ENCODE results near the gene ACTA1. TPM values are rescaled to one million over a fixed set of nuclear protein-coding genes. Genes with fewer than 3 reads are reported as not detected.
A peak's percentile ranks its signal among the peaks of the same experiment; 100 is the strongest.

The ACTA1 gene
- polyA plus RNA-seq, 6 donors from 2014 or later, result not detected

GRCh38 chr1:229457436-229457835 lies 23.5 kb upstream of the ACTA1 start:
- DNase-seq (no peak), ATAC-seq (ENCODE audit: low read depth in 2 of 2) (no peak)
- Mint-ChIP-seq H3K4me3 (no peak overlapping the region), H3K27ac (no peak overlapping the region), H3K27me3 (no peaks in the 10 kb centered on the region), H3K4me1 (no peaks in the 10 kb centered on the region), H3K9me3 (no peaks in the 10 kb centered on the region), H3K36me3 (peaks cover 6 to 10% of the 10 kb centered on the region in 2 donors)

- Mint-ChIP-seq H3K4me3 (no peak overlapping the region), H3K4me1 (no peaks in the 10 kb centered on the region), H3K27ac (no peak overlapping the region), H3K9me3 (no peaks in the 10 kb centered on the region), H3K27me3 (no peaks in the 10 kb centered on the region), H3K36me3 (peaks cover 6 to 10% of the 10 kb centered on the region in 2 donors)
- DNase-seq, result no peak
- no peak for ATAC-seq (ENCODE audit: low read depth in 2 of 2)
These were observed 22.1 kb upstream of the ACTA1 start for GRCh38 chr1:229456016-229456415.

- ATAC-seq (ENCODE audit: low read depth in 2 of 2), result no peak
- peaks cover 2 to 6% of the 10 kb centered on the region in 2 donors for H3K36me3 Mint-ChIP-seq
- H3K27me3 Mint-ChIP-seq, result no peaks in the 10 kb centered on the region
These were observed 20.2 kb upstream of the ACTA1 start for GRCh38 chr1:229454056-229454455.

DNA sequence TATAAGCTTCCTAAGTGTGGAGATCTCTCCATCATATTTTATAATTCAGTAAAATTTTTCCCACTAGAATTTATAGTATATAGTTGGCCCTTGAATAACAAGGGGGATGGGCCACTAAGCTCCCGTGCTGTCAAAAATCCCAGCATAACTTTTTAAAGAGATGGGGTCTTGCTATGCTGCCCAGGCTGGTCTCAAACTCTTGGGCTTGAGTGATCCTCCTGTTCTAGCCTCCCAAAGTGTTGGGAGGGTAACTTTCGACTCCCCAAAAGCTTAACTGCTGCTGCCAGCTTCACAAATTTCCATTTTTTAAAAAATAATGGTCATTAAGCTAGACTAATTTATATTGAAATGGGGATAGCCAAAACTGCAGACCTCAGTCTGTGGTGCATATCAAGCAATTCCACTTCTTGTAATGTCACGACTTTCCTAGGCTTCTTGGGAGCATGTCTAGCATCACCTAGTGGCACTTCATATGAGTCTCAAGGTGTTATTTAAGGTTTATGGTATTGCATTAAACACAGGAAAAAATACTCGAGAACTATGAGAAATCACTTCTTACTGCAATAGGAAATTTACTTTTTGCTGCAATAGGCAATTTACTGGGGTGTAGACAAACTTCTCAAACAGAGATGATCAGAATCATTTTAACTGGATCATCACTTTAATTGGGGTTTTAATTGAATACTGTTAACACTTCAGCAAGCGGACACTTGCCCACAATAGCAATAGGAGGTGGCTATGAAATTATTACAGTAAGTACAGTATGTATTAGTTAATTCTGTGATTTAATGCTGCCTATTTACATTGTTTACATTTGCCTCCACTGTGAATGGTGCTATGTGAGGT lies 19.3 kb upstream of the ACTA1 start:
- Mint-ChIP-seq H3K27me3 (no peaks in the 10 kb centered on the region), H3K9me3 (no peaks in the 10 kb centered on the region), H3K4me3 (no peak overlapping the region), H3K36me3 (peaks cover 0 to 6% of the 10 kb centered on the region in 2 donors), H3K27ac (no peak overlapping the region), H3K4me1 (no peaks in the 10 kb centered on the region)
- DNase-seq (no peak), ATAC-seq (ENCODE audit: low read depth in 2 of 2) (no peak)

More at GRCh38 chr1:229454056-229454455, 20.2 kb upstream of the ACTA1 start:
- Mint-ChIP-seq H3K4me1 (no peaks in the 10 kb centered on the region), H3K9me3 (no peaks in the 10 kb centered on the region), H3K4me3 (no peak overlapping the region), H3K27ac (no peak overlapping the region)
- no peak for DNase-seq

- ATAC-seq (ENCODE audit: low read depth in 2 of 2) (no peak), DNase-seq (no peak)
- peak overlapping the region in 1 of 6 donors; percentile 30 for H3K27ac Mint-ChIP-seq
- no peaks in the 10 kb centered on the region for H3K27me3 Mint-ChIP-seq
- H3K36me3 Mint-ChIP-seq, result peaks cover 0 to 10% of the 10 kb centered on the region in 2 donors
- H3K9me3 Mint-ChIP-seq, result no peaks in the 10 kb centered on the region
- no peaks in the 10 kb centered on the region for H3K4me1 Mint-ChIP-seq
- no peak overlapping the region for H3K4me3 Mint-ChIP-seq
These were observed 15.0 kb upstream of the ACTA1 start for GRCh38 chr1:229448845-229449244.

DNA sequence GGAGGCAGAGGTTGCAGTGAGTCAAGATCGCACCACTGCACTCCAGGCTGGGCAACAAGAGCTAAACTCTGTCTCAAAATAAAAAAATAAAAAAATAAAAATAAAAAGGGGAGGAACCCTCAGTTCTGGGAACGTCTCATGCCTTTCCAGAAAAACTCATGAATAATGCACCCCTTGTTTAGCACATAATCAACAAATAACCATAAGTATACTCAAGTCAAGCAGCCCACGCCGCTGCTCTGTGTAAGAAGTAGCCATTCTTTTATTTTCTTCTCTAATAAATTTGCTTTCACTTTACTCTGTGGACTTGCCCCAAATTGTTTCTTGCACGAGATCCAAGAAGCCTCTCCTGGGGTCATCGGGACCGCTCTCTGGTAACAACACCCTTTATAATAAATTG lies 14.5 kb upstream of the ACTA1 start:
- H3K27me3 Mint-ChIP-seq, result no peaks in the 10 kb centered on the region
- no peaks in the 10 kb centered on the region for H3K4me1 Mint-ChIP-seq
- no peak overlapping the region for H3K4me3 Mint-ChIP-seq
- H3K9me3 Mint-ChIP-seq, result no peaks in the 10 kb centered on the region
- ATAC-seq (ENCODE audit: low read depth in 2 of 2) (no peak), DNase-seq (no peak)
- H3K27ac Mint-ChIP-seq, result no peak overlapping the region
- peaks cover 0 to 10% of the 10 kb centered on the region in 2 donors for H3K36me3 Mint-ChIP-seq

DNA sequence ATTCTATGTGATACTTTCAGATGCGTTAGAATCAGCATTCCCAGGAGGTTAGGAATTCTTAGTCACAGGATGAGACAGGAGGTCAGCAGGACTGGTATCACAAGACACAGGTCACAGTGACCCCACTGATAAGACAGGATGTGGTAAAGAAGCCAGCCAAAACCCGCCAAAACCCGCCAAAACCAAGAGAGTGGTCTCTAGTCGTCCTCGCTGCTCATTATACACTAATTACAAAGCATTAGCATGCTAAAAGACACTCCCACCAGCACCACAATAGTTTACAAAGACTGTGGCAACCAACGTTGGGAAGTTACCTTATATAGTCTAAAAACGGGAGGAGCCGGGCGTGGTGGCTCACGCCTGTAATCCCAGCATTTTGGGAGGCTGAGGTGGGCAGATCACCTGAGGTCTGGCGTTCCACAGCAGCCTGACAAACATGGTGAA lies 13.9 kb upstream of the ACTA1 start:
- no peaks in the 10 kb centered on the region for H3K4me1 Mint-ChIP-seq
- H3K4me3 Mint-ChIP-seq, result no peak overlapping the region
- DNase-seq (no peak), ATAC-seq (ENCODE audit: low read depth in 2 of 2) (no peak)
- H3K36me3 Mint-ChIP-seq, result peaks cover 0 to 10% of the 10 kb centered on the region in 2 donors
- H3K9me3 Mint-ChIP-seq, result no peaks in the 10 kb centered on the region
- H3K27me3 Mint-ChIP-seq, result no peaks in the 10 kb centered on the region
- peak overlapping the region in 1 of 6 donors; percentile 11 for H3K27ac Mint-ChIP-seq

GRCh38 chr1:229445828-229446227 lies 11.9 kb upstream of the ACTA1 start:
- no peak overlapping the region for H3K4me3 Mint-ChIP-seq

DNA sequence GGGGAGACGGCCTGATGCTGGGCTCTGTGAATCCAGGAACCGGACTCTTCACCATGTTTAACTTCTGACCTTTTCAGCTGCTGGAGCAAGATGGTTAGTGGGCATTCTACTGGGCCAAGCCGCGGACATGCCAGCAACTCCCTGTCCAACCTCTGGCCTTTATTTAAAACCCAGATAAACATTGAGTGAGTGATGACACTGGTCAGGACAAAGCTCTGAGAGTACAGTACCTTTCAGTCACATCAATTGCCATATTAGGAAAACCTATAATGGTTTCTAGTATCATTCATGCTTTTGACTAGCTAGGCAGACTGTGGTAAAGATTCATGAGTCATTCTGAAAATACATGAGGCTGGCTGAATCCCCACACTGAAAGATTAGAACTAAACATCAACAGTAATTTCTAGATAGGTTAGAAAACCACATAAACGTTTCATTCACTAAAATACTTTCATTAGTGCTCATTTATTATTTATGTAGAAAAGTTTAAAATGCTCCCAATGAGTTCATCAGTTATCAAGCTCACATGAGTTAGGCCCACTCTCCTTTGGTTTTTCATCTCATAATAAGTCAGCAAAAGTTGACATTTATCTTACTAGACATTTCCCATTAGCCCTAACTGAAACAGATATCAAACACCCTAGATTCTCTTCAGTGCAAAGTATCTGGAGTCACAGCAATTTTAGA lies 7.1 kb upstream of the ACTA1 start:
- Mint-ChIP-seq H3K4me1 (no peaks in the 10 kb centered on the region), H3K27ac (peak overlapping the region in 3 of 6 donors; percentile 25 to 52 (median 35)), H3K27me3 (peaks cover 0 to under 1% (median 0%) of the 10 kb centered on the region in 3 donors), H3K36me3 (peaks cover 5 to 14% of the 10 kb centered on the region in 2 donors), H3K9me3 (no peaks in the 10 kb centered on the region), H3K4me3 (no peak overlapping the region)
- no peak for DNase-seq
- no peak for ATAC-seq (ENCODE audit: low read depth in 2 of 2)

More at GRCh38 chr1:229445828-229446227, 11.9 kb upstream of the ACTA1 start:
- ATAC-seq (ENCODE audit: low read depth in 2 of 2) (no peak), DNase-seq (no peak)
- Mint-ChIP-seq H3K36me3 (peaks cover under 1 to 14% of the 10 kb centered on the region in 2 donors), H3K9me3 (no peaks in the 10 kb centered on the region), H3K27ac (no peak overlapping the region), H3K4me1 (no peaks in the 10 kb centered on the region), H3K27me3 (no peaks in the 10 kb centered on the region)

GRCh38 chr1:229438021-229438420 lies 4.1 kb upstream of the ACTA1 start:
- ATAC-seq (ENCODE audit: low read depth in 2 of 2) (no peak), DNase-seq (no peak)
- H3K9me3 Mint-ChIP-seq, result peaks cover 0 to 2% (median 0%) of the 10 kb centered on the region in 7 donors
- H3K4me3 Mint-ChIP-seq, result no peak overlapping the region
- H3K4me1 Mint-ChIP-seq, result peaks cover 0 to 11% (median 3%) of the 10 kb centered on the region in 3 donors
- H3K27me3 Mint-ChIP-seq, result peaks cover 9 to 24% (median 14%) of the 10 kb centered on the region in 3 donors
- peaks cover 5 to 10% of the 10 kb centered on the region in 2 donors for H3K36me3 Mint-ChIP-seq
- H3K27ac Mint-ChIP-seq, result no peak overlapping the region

GRCh38 chr1:229437443-229437842 lies 3.5 kb upstream of the ACTA1 start:
- no peak for DNase-seq
- H3K36me3 Mint-ChIP-seq, result peaks cover 5 to 10% of the 10 kb centered on the region in 2 donors
- H3K27me3 Mint-ChIP-seq, result peaks cover 9 to 30% (median 15%) of the 10 kb centered on the region in 3 donors
- peaks cover 0 to 14% (median 6%) of the 10 kb centered on the region in 3 donors for H3K4me1 Mint-ChIP-seq
- no peak for ATAC-seq (ENCODE audit: low read depth in 2 of 2)
- peaks cover 0 to 2% (median 0%) of the 10 kb centered on the region in 7 donors for H3K9me3 Mint-ChIP-seq
- H3K4me3 Mint-ChIP-seq, result no peak overlapping the region
- no peak overlapping the region for H3K27ac Mint-ChIP-seq

- H3K4me1 Mint-ChIP-seq, result peaks cover 11 to 26% (median 15%) of the 10 kb centered on the region in 3 donors
- peaks cover 7 to 12% of the 10 kb centered on the region in 2 donors for H3K36me3 Mint-ChIP-seq
- peaks cover 0 to 3% (median 1%) of the 10 kb centered on the region in 7 donors for H3K9me3 Mint-ChIP-seq
These were observed 2.3 kb upstream of the ACTA1 start for GRCh38 chr1:229436201-229436600.

DNA sequence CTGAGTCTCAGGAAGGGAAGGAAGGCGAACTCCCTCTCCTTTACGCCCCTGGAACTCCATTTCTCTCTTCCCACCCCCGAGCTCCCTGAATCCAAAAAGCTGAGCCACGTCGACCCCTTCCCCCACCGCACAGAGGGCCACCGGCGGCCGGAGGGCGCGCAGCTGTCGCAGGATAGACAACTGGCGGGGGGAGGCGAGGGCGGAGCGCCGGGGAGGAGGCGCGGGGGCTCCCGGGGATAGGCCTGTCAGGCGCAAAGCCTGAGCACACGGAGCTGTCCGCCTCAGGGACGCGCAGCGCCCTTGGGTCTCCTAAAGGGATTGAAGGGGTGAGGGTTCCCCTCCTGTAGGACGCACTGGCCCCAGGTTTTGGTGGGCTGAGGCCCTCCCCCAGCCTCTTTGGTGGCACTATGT lies 752 bp upstream of the ACTA1 start:
- ATAC-seq (ENCODE audit: low read depth in 2 of 2), result no peak
- peaks cover 14 to 39% (median 23%) of the 10 kb centered on the region in 3 donors for H3K4me1 Mint-ChIP-seq
- peaks cover 0 to 10% of the 10 kb centered on the region in 2 donors for H3K36me3 Mint-ChIP-seq
- no peak overlapping the region for H3K4me3 Mint-ChIP-seq
- peaks cover 26 to 57% (median 41%) of the 10 kb centered on the region in 3 donors for H3K27me3 Mint-ChIP-seq
- DNase-seq, result no peak
- H3K9me3 Mint-ChIP-seq, result peaks cover 0 to 7% (median 2%) of the 10 kb centered on the region in 7 donors
- peak overlapping the region in 1 of 6 donors; percentile 90 for H3K27ac Mint-ChIP-seq

More at GRCh38 chr1:229436201-229436600, 2.3 kb upstream of the ACTA1 start:
- Mint-ChIP-seq H3K27ac (peak overlapping the region in 2 of 6 donors; percentile 9 to 85), H3K4me3 (no peak overlapping the region), H3K27me3 (peaks cover 12 to 42% (median 26%) of the 10 kb centered on the region in 3 donors)
- ATAC-seq (ENCODE audit: low read depth in 2 of 2) (no peak), DNase-seq (no peak)

All from naive B cell (primary cell).